GM23338 (cell line): ENCODE measurements around the gene ZNF653. TPM values are rescaled to one million over a fixed set of nuclear protein-coding genes. Genes with fewer than 3 reads are reported as not detected.

Experiments
- ATAC-seq: fragments of 200-7000 bp; cut with Tn5 transposase; 3 replicates; pipeline ENCODE4 v1.9.1; 2020
- DNase-seq: peaks from one replicate; pipeline ENCODE4 v3.0.0-alpha.2; 2015; ENCODE audit warnings: low spot score
- H2AFZ ChIP-seq: fragments of 200-600 bp; sonication (generic); 2 replicates; pipeline ENCODE4 v1.8.0; 2016; ENCODE audit warnings: antibody characterized with exemption, mild to moderate bottlenecking, moderate library complexity
- H3F3A ChIP-seq: fragments of 200-600 bp; sonication (generic); replicated peaks from 2 replicates; pipeline ENCODE4 v1.8.0; 2017; ENCODE audit warnings: antibody characterized with exemption, mixed run types, low read depth
- H3K27ac ChIP-seq: fragments of 200-600 bp; sonication (generic); 2 replicates; pipeline ENCODE4 v1.6.1; 2016; ENCODE audit warnings: low read depth
- H3K27me3 ChIP-seq: fragments of 200-600 bp; sonication (generic); 2 replicates; pipeline ENCODE4 v1.8.0; 2016; ENCODE audit warnings: mild to moderate bottlenecking, mixed run types, moderate library complexity; ENCODE audit not compliant: insufficient read depth
- H3K36me3 ChIP-seq: fragments of 200-600 bp; sonication (generic); 2 replicates; pipeline ENCODE4 v1.8.0; 2016; ENCODE audit warnings: mild to moderate bottlenecking; ENCODE audit not compliant: insufficient read depth
- H3K4me1 ChIP-seq: fragments of 200-600 bp; sonication (generic); 2 replicates; pipeline ENCODE4 v1.8.0; 2016; ENCODE audit warnings: mild to moderate bottlenecking, moderate library complexity; ENCODE audit not compliant: insufficient read depth
- H3K4me2 ChIP-seq: fragments of 200-600 bp; sonication (generic); 2 replicates; pipeline ENCODE4 v1.7.1; 2017; ENCODE audit warnings: mixed run types
- H3K4me3 ChIP-seq: fragments of 200-600 bp; sonication (generic); 2 replicates; pipeline ENCODE4 v1.6.1; 2016; ENCODE audit warnings: mixed run types
- H3K79me2 ChIP-seq: fragments of 200-600 bp; sonication (generic); replicated peaks from 2 replicates; pipeline ENCODE4 v1.8.0; 2017; ENCODE audit warnings: mild to moderate bottlenecking; ENCODE audit not compliant: insufficient read depth
- H3K9me2 ChIP-seq: fragments of 200-600 bp; sonication (generic); 2 replicates; pipeline ENCODE4 v1.8.0; 2017; ENCODE audit not compliant: insufficient read depth
- H4K20me1 ChIP-seq: fragments of 200-600 bp; sonication (generic); replicated peaks from 2 replicates; pipeline ENCODE4 v1.8.0; 2017; ENCODE audit warnings: mild to moderate bottlenecking; ENCODE audit not compliant: insufficient read depth
- H3K27ac Mint-ChIP-seq: 2 replicates; pipeline ENCODE4 v1.8.0; 2020; ENCODE audit warnings: inconsistent platforms, mild to moderate bottlenecking, moderate library complexity, mixed read lengths
- H3K27me3 Mint-ChIP-seq: 3 replicates; pipeline ENCODE4 v1.8.0; 2022; ENCODE audit warnings: low read depth, mild to moderate bottlenecking, moderate library complexity, mixed read lengths, inconsistent platforms; ENCODE audit not compliant: insufficient read depth, poor library complexity
- H3K36me3 Mint-ChIP-seq: 3 replicates; pipeline ENCODE4 v1.8.0; 2021; ENCODE audit warnings: low read depth, mild to moderate bottlenecking, inconsistent platforms, moderate library complexity, mixed read lengths
- H3K4me1 Mint-ChIP-seq: 3 replicates; pipeline ENCODE4 v1.8.0; 2020; ENCODE audit warnings: mild to moderate bottlenecking, inconsistent platforms, mixed read lengths
- H3K4me3 Mint-ChIP-seq: 3 replicates; pipeline ENCODE4 v1.8.0; 2021; ENCODE audit warnings: moderate library complexity, mild to moderate bottlenecking, inconsistent platforms, mixed read lengths
- H3K9me3 Mint-ChIP-seq: 3 replicates; pipeline ENCODE4 v1.8.0; 2020; ENCODE audit warnings: moderate library complexity, mild to moderate bottlenecking, inconsistent platforms, mixed read lengths
- CREB1 ChIP-seq: fragments of 250-450 bp; sonication (Bioruptor Pico); IDR thresholded peaks from 2 replicates; pipeline ENCODE4 v1.5.0; 2020; ENCODE audit warnings: low read depth, mild to moderate bottlenecking, moderate library complexity
- ETS1 ChIP-seq: IDR thresholded peaks from 2 replicates; pipeline ENCODE4 v1.6.1; 2016; ENCODE audit warnings: antibody characterized with exemption
- EZH2 ChIP-seq: fragments of 200-600 bp; sonication (generic); IDR thresholded peaks from one replicate; pipeline ENCODE4 v1.8.0; 2017; ENCODE audit warnings: antibody characterized with exemption, mild to moderate bottlenecking, low read depth; ENCODE audit not compliant: unreplicated experiment
- EZH2phosphoT487 ChIP-seq: fragments of 200-600 bp; sonication (generic); IDR thresholded peaks from one replicate; pipeline ENCODE4 v1.8.1; 2018; ENCODE audit warnings: antibody characterized with exemption; ENCODE audit not compliant: unreplicated experiment
- JUNB ChIP-seq: IDR thresholded peaks from one replicate; pipeline ENCODE4 v1.6.1; 2016; ENCODE audit warnings: antibody characterized with exemption; ENCODE audit not compliant: unreplicated experiment
- NANOG ChIP-seq: IDR thresholded peaks from 2 replicates; pipeline ENCODE4 v1.6.1; 2016; ENCODE audit warnings: antibody characterized with exemption, borderline replicate concordance
- POLR2AphosphoS5 ChIP-seq: IDR thresholded peaks from 2 replicates; pipeline ENCODE4 v1.6.1; 2016; ENCODE audit warnings: antibody characterized with exemption, low read depth
- STAT1 ChIP-seq: IDR thresholded peaks from one replicate; pipeline ENCODE4 v1.6.1; 2016; ENCODE audit warnings: antibody characterized with exemption; ENCODE audit not compliant: unreplicated experiment
- ZNF114 ChIP-seq: fragments of 250-450 bp; sonication (Bioruptor Pico); IDR thresholded peaks from 2 replicates; pipeline ENCODE4 v1.5.0; 2020; ENCODE audit warnings: mild to moderate bottlenecking, moderate library complexity
- ZNF331 ChIP-seq: fragments of 250-450 bp; sonication (Bioruptor Pico); IDR thresholded peaks from 2 replicates; pipeline ENCODE4 v1.5.0; 2020; ENCODE audit warnings: low read depth, mild to moderate bottlenecking, moderate library complexity
- polyA plus RNA-seq: library from polyadenylated mRNA; unstranded; fragments of >200 nt; fragmentation: Nextera tagmentation; extraction: Ambion mirVana; gene quantifications from 2 replicates; pipeline ENCODE4 v1.2.1, GENCODE V29; 2016
- total RNA-seq: library from RNA; depleted of rRNA; stranded (reverse); fragments of >200 nt; shearing (Covaris generic); gene quantifications from 2 replicates; pipeline ENCODE4 v1.2.3, GENCODE V29; 2014
- TF ChIP-seq, protein P1 (sequence below): IDR thresholded peaks from one replicate; pipeline ENCODE4 v1.6.1; 2018; ENCODE audit warnings: antibody characterized with exemption; ENCODE audit not compliant: unreplicated experiment
- TF ChIP-seq, protein P2 (sequence below), 2 experiments: fragments of 200-600 bp in 1 of 2; sonication (generic) in 1 of 2; conservative IDR thresholded peaks; 2 replicates each; pipeline versions ENCODE4 v1.5.1 to v1.6.1; 2016 to 2017; ENCODE audit warnings: antibody characterized with exemption in 2 of 2, low read depth in 2 of 2, mild to moderate bottlenecking in 2 of 2, moderate library complexity in 1 of 2

The ZNF653 gene
- total and polyA plus RNA-seq, 2 experiments from 2014 or later: 2.5 to 5.3 TPM

DNA sequence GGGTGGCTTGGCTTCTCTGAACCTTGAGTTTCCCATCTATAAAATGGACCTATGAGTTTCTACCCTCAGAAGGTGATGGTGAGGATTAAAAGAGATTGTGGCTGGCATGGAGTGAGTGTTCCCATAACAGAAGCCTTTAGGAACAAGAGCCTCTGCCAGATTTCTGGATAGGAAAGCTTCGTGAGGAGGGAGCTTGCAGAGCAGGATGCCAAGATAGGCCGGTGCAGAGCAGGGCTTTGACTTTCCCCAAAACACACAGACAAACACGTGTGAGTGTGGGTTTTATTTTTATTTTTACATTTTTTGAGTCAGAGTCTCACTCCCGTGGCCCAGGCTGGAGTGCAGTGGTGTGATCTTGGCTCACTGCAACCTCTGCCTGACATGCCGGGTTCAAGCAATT is 29.3 kb upstream of the ZNF653 start:
- H4K20me1 ChIP-seq: no peaks in the 10 kb centered on the region
- TF ChIP-seq, protein P1, sequence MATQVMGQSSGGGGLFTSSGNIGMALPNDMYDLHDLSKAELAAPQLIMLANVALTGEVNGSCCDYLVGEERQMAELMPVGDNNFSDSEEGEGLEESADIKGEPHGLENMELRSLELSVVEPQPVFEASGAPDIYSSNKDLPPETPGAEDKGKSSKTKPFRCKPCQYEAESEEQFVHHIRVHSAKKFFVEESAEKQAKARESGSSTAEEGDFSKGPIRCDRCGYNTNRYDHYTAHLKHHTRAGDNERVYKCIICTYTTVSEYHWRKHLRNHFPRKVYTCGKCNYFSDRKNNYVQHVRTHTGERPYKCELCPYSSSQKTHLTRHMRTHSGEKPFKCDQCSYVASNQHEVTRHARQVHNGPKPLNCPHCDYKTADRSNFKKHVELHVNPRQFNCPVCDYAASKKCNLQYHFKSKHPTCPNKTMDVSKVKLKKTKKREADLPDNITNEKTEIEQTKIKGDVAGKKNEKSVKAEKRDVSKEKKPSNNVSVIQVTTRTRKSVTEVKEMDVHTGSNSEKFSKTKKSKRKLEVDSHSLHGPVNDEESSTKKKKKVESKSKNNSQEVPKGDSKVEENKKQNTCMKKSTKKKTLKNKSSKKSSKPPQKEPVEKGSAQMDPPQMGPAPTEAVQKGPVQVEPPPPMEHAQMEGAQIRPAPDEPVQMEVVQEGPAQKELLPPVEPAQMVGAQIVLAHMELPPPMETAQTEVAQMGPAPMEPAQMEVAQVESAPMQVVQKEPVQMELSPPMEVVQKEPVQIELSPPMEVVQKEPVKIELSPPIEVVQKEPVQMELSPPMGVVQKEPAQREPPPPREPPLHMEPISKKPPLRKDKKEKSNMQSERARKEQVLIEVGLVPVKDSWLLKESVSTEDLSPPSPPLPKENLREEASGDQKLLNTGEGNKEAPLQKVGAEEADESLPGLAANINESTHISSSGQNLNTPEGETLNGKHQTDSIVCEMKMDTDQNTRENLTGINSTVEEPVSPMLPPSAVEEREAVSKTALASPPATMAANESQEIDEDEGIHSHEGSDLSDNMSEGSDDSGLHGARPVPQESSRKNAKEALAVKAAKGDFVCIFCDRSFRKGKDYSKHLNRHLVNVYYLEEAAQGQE: no peak
- TF ChIP-seq NANOG (no peak), POLR2AphosphoS5 (no peak), EZH2phosphoT487 (no peak), CREB1 (no peak), ETS1 (no peak), ZNF114 (CRISPR knock-in tag) (no peak), JUNB (no peak), EZH2 (no peak)
- ATAC-seq: no peak
- H3F3A ChIP-seq: peaks cover 9% of the 10 kb centered on the region; the same call in 1 of the 2 replicates
- Mint-ChIP-seq H3K27me3 (peaks cover 27% of the 10 kb centered on the region), H3K36me3 (peaks cover 3% of the 10 kb centered on the region; the same call in 1 of the 3 replicates), H3K27ac (peak overlapping the region; percentile 68; the same call in 1 of the 2 replicates), H3K4me3 (peak overlapping the region; percentile 16; the same call in 1 of the 3 replicates), H3K9me3 (no peaks in the 10 kb centered on the region), H3K4me1 (peaks cover 17% of the 10 kb centered on the region)
- no peak for DNase-seq
- H3K27ac ChIP-seq: no peak overlapping the region
- peaks cover 5% of the 10 kb centered on the region; the same call in 1 of the 2 replicates for H3K27me3 ChIP-seq
- H3K4me3 ChIP-seq: no peak overlapping the region
- H3K36me3 ChIP-seq: no peaks in the 10 kb centered on the region
- no peaks in the 10 kb centered on the region for H3K79me2 ChIP-seq
- peaks cover 13% of the 10 kb centered on the region; the same call in 1 of the 2 replicates for H3K4me1 ChIP-seq
- H3K4me2 ChIP-seq: no peak overlapping the region
- no peaks in the 10 kb centered on the region for H3K9me2 ChIP-seq
- H2AFZ ChIP-seq: no peak overlapping the region

GRCh38 chr19:11534538-11534937 is 28.9 kb upstream of the ZNF653 start:
- peak overlapping the region; percentile 68; the same call in 1 of the 2 replicates for H3K27ac Mint-ChIP-seq
- H3K4me3 Mint-ChIP-seq: peak overlapping the region; percentile 16; the same call in 1 of the 3 replicates

More at GRCh38 chr19:11534538-11534937, 28.9 kb upstream of the ZNF653 start:
- peaks cover 3% of the 10 kb centered on the region; the same call in 1 of the 3 replicates for H3K36me3 Mint-ChIP-seq
- H3K4me2 ChIP-seq: no peak overlapping the region
- H3K4me3 ChIP-seq: no peak overlapping the region
- H3K9me2 ChIP-seq: no peaks in the 10 kb centered on the region
- DNase-seq (no peak), ATAC-seq (no peak)
- H3K9me3 Mint-ChIP-seq: no peaks in the 10 kb centered on the region
- no peaks in the 10 kb centered on the region for H3K36me3 ChIP-seq
- H3K79me2 ChIP-seq: no peaks in the 10 kb centered on the region
- peaks cover 17% of the 10 kb centered on the region for H3K4me1 Mint-ChIP-seq
- peaks cover 28% of the 10 kb centered on the region for H3K27me3 Mint-ChIP-seq
- H3F3A ChIP-seq: peaks cover 9% of the 10 kb centered on the region; the same call in 1 of the 2 replicates
- no peaks in the 10 kb centered on the region for H4K20me1 ChIP-seq
- H3K27ac ChIP-seq: no peak overlapping the region
- TF ChIP-seq ZNF114 (CRISPR knock-in tag) (no peak), POLR2AphosphoS5 (no peak), ETS1 (no peak), EZH2phosphoT487 (no peak), EZH2 (no peak), STAT1 (no peak), ZNF331 (no peak)
- TF ChIP-seq, protein P2, sequence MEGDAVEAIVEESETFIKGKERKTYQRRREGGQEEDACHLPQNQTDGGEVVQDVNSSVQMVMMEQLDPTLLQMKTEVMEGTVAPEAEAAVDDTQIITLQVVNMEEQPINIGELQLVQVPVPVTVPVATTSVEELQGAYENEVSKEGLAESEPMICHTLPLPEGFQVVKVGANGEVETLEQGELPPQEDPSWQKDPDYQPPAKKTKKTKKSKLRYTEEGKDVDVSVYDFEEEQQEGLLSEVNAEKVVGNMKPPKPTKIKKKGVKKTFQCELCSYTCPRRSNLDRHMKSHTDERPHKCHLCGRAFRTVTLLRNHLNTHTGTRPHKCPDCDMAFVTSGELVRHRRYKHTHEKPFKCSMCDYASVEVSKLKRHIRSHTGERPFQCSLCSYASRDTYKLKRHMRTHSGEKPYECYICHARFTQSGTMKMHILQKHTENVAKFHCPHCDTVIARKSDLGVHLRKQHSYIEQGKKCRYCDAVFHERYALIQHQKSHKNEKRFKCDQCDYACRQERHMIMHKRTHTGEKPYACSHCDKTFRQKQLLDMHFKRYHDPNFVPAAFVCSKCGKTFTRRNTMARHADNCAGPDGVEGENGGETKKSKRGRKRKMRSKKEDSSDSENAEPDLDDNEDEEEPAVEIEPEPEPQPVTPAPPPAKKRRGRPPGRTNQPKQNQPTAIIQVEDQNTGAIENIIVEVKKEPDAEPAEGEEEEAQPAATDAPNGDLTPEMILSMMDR (conservative IDR thresholded peaks at IDR 0.05; ENCODE audit: low read depth in 2 of 2): no peak
- TF ChIP-seq, protein P1: no peak
- peaks cover 5% of the 10 kb centered on the region; the same call in 1 of the 2 replicates for H3K27me3 ChIP-seq
- H3K4me1 ChIP-seq: peaks cover 13% of the 10 kb centered on the region; the same call in 1 of the 2 replicates
- H2AFZ ChIP-seq: no peak overlapping the region
